Coronary artery (tissue), 2 donors: ENCODE results near the gene CXXC1.

Experiments
- DNase-seq: peaks from one replicate; pipeline ENCODE4 v3.0.0-alpha.2; 2017; ENCODE audit warnings: low spot score
- H3K27ac ChIP-seq, 2 donors: fragments of 200-600 bp; sonication (generic); one replicate each; pipeline ENCODE4 v1.5.1; 2016 to 2019
- H3K4me3 ChIP-seq: fragments of 200-600 bp; sonication (generic); 2 replicates; pipeline ENCODE4 v1.5.1; 2016; ENCODE audit warnings: mild to moderate bottlenecking, moderate library complexity
- CTCF ChIP-seq: fragments of 200-600 bp; sonication (generic); IDR thresholded peaks from one replicate; pipeline ENCODE4 v1.5.1; 2019; ENCODE audit warnings: antibody characterized with exemption

Gene CXXC1

GRCh38 chr18:50274044-50274442 is 13.4 kb downstream of the CXXC1 start:
- no peak for DNase-seq
- H3K4me3 ChIP-seq, result no peak overlapping the region
- TF ChIP-seq CTCF, result no peak

GRCh38 chr18:50273203-50274043 is 14.1 kb downstream of the CXXC1 start:
- DNase-seq, result no peak
- H3K4me3 ChIP-seq, result no peak overlapping the region
- H3K27ac ChIP-seq, result no peak overlapping the region
- TF ChIP-seq CTCF, result no peak

More at GRCh38 chr18:50274044-50274442, 13.4 kb downstream of the CXXC1 start:
- H3K27ac ChIP-seq, result no peak overlapping the region

GRCh38 chr18:50272568-50272967 is 14.9 kb downstream of the CXXC1 start:
- H3K4me3 ChIP-seq, result no peak overlapping the region
- no peak for TF ChIP-seq CTCF
- no peak overlapping the region for H3K27ac ChIP-seq
- no peak for DNase-seq

GRCh38 chr18:50268022-50268747 is 19.3 kb downstream of the CXXC1 start:
- Histone ChIP-seq H3K4me3 (peak overlapping the region; percentile 68), H3K27ac (peak overlapping the region; percentile 4 to 83)
- peak; percentile 87 for DNase-seq
- peak; percentile 55 for TF ChIP-seq CTCF

- H3K27ac ChIP-seq, result no peak within 1 kb of the TSS
- peak; percentile 94 for DNase-seq
- H3K4me3 ChIP-seq, result peak within 1 kb of the TSS; percentile 71
- no peak for TF ChIP-seq CTCF
Observed at GRCh38 chr18:50266248-50266704, 21.2 kb downstream of the CXXC1 start, which contains the start of gene CFAP53. CFAP53 (minus strand) TSS chr18:50266495; CDS start chr18:50266404, 91 bp downstream.

GRCh38 chr18:50262977-50263376 is 24.5 kb downstream of the CXXC1 start:
- Histone ChIP-seq H3K27ac (no peak overlapping the region), H3K4me3 (no peak overlapping the region)
- TF ChIP-seq CTCF, result no peak
- no peak for DNase-seq
